Right ventricle myocardium superior (tissue), 1 donor: ENCODE results near the gene NUTF2. TPM values are rescaled to one million over a fixed set of nuclear protein-coding genes. Genes with fewer than 3 reads are reported as not detected.
"Not testable (repeated sequence)": the region's sequence is repeated elsewhere in the genome, so short reads cannot be mapped to it uniquely, and the experiment has no call there.

ENCODE experiments used
- ATAC-seq: fragments of 200-7000 bp; cut with Tn5 transposase; one replicate; pipeline ENCODE4 v1.9.1; 2020; ENCODE audit warnings: mild to moderate bottlenecking; ENCODE audit not compliant: poor library complexity
- DNase-seq: peaks from one replicate; pipeline ENCODE4 v3.0.0-alpha.2; 2020
- intact Hi-C: fragments of 100-400 bp; cut with DNase I; formaldehyde crosslinking; loops from one replicate; pipeline ENCODE4 v1.11.2; 2022
- total RNA-seq: library from RNA; stranded (reverse); fragmentation: NEBNext Ultra II Directional; extraction: Animal tissue kit (Norgen Biotek cat#: 25700); gene quantifications from one replicate; pipeline ENCODE4 v1.2.1, GENCODE V29; 2021
- donor health status: DM: no; HTN: yes; CAD: no; lungs with severe emphysema.

Gene NUTF2
- total RNA-seq, 1 donor from 2014 or later = 76.7 TPM

- ATAC-seq = peak; percentile 87
- intact Hi-C loops = no loop called here
- DNase-seq = peak; percentile 65
These were observed 11.0 kb downstream of the NUTF2 start for GRCh38 chr16:67857547-67858233.

DNA sequence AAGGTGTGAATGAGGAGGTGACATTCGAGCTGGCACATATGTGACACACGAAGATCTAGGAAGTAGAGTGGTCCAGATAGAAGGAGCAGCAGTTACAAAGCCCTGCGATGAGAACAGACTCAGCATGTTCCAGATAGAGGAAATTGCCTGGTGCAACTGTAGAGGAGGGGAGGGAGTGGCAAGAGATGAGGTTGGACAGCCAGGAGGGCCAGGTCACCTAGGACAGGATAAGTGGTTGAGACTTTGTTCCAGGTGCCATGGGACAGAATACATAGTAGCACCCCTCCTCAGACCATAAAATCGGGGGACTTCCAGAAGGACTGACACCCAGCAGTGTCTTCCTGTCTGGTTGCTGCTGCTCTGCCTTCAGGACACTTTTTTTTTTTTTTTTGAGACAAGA lies 11.8 kb downstream of the NUTF2 start:
- ATAC-seq (peak; percentile 49), DNase-seq (no peak)
- intact Hi-C loops = no loop called here

DNA sequence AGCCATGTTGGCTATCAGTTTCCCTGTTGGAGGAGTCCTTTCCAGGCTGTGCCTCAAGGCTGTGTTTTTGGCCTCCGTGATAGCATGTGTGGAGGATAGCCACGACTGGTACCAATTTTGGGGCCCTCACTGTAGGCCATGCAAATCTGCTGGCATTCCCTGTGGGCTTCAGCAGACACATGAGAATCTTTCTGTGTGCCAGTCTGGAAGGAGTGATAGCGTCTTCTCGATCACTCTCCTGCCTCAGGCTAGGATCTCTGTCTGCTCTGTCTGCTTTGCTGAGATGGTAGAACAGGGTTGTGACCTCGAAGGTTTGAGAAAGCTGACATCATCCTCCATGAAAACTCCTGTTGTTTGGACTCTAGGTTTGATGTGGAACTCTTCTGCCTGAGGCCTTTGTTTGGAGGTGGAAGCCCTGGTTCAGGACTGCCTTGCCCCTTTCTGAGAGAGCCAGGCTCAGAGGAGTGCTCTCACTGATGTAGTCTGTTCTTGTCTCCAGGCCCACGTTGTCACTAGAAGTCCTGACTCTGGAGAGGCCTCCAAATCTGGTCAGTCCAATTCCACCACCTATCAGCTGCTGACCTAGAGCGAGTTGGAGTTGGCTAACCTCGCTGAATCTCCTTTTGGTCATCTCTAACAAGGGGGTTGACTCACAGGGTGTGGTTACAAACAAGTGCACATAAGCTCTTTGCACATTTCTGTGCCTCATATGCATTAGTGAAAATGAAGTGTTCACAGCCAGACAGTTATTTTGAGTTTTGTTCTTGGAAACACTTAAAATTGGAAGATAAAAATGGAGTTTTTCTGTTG lies 14.1 kb downstream of the NUTF2 start:
- intact Hi-C loops = no loop called here
- ATAC-seq (no peak), DNase-seq (no peak)

- intact Hi-C loops = no loop called here
- ATAC-seq (no peak), DNase-seq (no peak)
These were observed 15.1 kb downstream of the NUTF2 start for GRCh38 chr16:67861877-67862276.

GRCh38 chr16:67862623-67863583 lies 16.2 kb downstream of the NUTF2 start:
- ATAC-seq = peak; percentile 92
- DNase-seq = peak; percentile 82
- intact Hi-C loops = no loop called here

DNA sequence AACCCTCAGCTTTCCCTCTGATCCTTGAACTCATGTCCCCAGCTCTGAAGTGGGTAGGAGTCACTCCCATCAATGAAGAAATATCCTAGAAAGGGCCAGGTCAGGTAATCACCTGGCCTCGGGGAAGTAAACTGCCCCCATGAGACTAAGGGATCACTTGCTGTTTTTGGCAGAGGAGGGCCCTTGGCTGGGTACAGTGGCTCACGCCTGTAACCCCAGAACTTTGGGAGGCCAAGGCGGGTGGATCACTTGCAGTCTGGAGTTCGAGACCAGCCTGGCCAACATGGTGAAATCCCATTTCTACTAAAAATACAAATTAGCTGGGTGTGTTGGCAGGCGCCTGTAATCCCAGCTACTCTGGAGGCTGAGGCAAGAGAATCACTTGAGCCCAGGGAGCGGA lies 17.3 kb downstream of the NUTF2 start:
- DNase-seq, ATAC-seq, intact Hi-C loops: not testable (repeated sequence)

GRCh38 chr16:67864594-67864993 lies 17.9 kb downstream of the NUTF2 start:
- intact Hi-C loops = no loop called here
- DNase-seq (no peak), ATAC-seq (no peak)

DNA sequence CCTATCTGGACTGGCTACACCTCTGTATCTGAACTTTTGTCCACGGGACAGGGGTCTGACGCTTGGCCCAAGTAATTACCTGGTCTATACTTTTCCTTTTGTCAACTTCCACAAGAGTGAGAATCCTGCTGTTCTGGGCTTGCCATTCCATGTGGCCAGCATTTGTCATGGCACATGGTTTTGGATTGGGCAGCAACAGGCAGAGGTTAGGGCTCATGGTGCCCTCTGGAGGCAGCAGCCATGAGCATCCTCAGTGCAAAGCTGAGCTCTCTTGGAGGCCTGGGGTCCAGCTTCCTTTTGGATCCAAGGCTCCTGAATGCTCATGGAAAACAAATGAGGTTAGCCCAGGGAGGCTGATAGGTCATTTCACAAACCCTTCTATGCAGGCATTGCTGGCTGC lies 18.6 kb downstream of the NUTF2 start:
- ATAC-seq (no peak), DNase-seq (no peak)
- intact Hi-C loops = no loop called here

DNA sequence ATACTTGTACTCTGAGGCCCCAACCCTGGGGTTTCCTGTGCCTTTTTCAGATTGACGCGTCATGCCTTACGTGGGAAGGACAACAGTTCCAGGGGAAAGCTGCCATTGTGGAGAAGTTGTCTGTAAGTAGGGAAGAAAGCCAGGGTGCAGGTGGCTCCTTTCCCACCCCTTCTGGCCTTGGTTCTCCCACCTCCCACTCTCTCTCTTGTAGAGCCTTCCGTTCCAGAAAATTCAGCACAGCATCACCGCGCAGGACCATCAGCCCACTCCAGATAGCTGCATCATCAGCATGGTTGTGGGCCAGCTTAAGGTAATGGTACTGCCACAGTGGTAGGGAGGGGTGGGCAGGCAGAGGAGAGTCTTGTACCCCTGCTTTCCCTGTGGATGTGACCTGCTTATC lies 21.6 kb downstream of the NUTF2 start:
- no peak for DNase-seq
- no peak for ATAC-seq
- intact Hi-C loops = no loop called here

DNA sequence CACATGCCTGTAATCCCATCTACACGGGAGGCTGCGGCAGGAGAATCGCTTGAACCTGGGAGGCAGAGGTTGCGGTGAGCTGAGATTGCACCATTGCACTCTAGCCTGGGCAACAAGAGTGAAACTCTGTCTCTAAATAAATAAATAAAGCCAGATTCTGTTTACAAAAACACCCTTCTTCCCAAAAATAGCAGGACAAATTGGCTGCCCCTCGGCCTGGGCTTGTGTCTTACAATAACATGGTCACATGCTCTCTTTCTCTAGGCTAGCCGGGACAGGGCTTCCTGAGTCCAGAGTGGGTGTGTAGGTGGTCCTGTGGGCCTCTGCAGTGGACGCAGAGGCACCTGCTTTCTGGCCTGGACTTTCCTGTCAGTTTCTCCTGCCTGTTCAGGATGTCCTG lies 22.9 kb downstream of the NUTF2 start:
- DNase-seq = no peak
- no peak for ATAC-seq

GRCh38 chr16:67871256-67871655 lies 24.5 kb downstream of the NUTF2 start:
- no peak for DNase-seq
- intact Hi-C loops = no loop called here
- no peak for ATAC-seq

More for the DNA sequence above, 22.9 kb downstream of the NUTF2 start:
- intact Hi-C loops = no loop called here

DNA sequence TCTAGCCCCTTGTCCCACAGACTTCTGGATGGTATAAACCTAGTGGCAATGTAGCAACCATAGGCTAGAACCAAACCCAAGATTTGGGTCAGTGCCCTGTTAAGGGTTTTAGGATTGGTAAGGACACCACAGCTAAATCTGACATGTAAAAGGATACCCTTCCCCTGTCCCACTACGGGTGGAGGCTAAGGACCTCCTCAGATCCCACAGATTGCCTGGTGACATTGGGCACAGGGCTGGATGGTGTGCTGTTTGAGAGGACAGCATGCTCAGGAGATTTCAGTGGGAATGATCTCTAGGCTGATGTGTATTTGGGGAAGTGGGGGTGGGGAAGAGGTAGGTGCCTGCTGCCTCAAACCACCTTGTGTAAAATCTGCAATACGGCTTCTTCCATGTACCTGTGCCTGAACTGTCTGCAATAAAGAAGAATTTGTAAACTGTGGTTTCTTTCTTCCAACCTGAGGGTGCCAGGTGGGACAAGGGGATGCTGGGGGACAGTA lies 25.4 kb downstream of the NUTF2 start:
- ATAC-seq (no peak), DNase-seq (no peak)
- intact Hi-C loops = no loop called here

GRCh38 chr16:67872631-67873434 lies 26.1 kb downstream of the NUTF2 start, which contains the start of gene EDC4:
TSS of gene EDC4 (plus strand) at chr16:67873052. CDS start at chr16:67873262, 210 bp downstream.
- peak; percentile 97 for ATAC-seq
- intact Hi-C loops = no loop called here
- peak; percentile 91 for DNase-seq

DNA sequence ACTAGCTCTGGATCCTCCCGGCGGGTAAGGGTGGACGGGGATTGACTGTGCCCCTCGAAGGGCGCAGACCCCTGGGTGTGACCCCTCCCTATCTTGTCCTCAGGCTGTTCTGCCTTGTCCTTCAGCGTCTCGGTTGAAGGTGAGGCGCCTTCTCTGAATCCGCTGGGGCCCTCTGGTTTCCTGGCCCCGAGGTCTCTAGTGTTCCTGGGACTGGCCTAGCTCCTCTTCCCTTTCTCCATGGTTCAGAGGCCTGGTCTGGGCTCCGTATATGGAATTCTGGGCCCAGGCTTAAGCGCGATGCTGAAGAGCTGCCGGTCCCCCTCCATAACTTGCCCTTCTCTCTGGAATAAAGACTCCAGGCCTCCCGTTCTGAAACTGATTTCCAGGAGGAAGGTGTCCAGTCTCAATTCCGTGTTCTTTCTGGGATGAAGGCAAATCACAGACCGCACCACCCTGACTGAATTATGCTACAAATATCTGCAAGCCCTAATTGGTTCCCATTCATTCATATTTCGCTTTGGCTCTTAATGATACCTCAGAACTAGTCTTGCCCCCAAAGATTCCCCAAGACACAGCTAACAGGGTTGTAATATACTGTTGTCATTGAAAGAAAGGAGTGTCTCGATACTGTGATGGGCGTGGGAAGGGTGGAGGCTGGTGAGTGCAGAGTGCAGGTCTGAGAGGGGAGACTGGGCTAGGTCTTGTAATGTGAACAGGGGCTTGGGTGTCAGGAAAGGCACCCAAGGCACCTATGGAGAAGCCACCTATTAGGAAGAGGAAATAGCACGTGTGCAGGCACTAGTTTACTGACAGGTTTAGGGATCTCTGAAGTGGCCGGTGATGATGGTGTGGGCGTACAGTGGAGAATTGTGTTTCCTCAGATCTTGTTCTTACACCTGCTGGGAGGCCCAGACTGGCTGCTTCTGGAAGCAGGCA lies 27.0 kb downstream of the NUTF2 start:
- intact Hi-C loops = no loop called here
- DNase-seq = no peak

DNA sequence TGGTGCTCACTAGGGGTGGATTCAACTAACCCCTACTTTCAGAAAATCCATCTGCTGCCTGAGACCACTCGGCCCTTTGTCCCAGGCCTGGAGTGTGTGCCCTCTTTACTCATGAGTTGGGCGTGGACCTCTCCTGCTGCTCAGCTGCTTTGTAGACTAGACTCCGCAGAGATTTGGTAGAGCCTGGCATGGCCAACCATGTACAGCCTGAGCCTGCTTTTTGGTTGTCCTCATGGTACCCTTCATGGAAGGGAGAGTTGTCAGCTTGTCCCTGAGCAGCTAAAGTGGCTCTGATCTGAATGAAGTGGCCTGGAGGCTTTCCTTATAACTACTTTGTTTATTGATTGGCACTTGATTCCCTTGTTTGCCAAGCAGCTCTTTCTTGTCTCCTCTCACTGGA lies 27.6 kb downstream of the NUTF2 start:
- DNase-seq = no peak
- no peak for ATAC-seq
- intact Hi-C loops = no loop called here

More for the DNA sequence above, 27.0 kb downstream of the NUTF2 start:
- no peak for ATAC-seq

GRCh38 chr16:67877064-67877463 lies 30.3 kb downstream of the NUTF2 start:
- ATAC-seq = no peak
- no peak for DNase-seq
- intact Hi-C loops = no loop called here

DNA sequence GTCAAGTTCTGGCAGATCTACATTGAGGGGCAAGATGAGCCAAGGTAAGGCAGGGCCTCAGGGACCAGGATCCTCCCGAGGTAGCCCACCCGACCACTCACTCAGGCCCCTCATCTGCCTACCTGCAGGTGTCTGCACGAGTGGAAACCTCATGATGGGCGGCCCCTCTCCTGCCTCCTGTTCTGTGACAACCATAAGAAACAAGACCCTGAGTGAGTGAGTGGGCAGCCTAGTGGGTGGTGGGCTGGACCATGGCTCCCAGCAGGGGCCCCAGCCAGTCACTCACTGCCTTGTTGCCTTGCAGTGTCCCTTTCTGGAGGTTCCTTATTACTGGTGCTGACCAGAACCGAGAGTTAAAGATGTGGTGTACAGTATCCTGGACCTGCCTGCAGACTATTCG lies 31.5 kb downstream of the NUTF2 start:
- ATAC-seq = no peak
- intact Hi-C loops = no loop called here

More for the DNA sequence above, 31.5 kb downstream of the NUTF2 start:
- no peak for DNase-seq
